Neural cell (in vitro differentiated cells): ENCODE data around the gene FBXW8. TPM values are rescaled to one million over a fixed set of nuclear protein-coding genes. Genes with fewer than 3 reads are reported as not detected.

Experiments
- H2AFZ ChIP-seq: fragments of 200-600, 300-800 bp; sonication (generic), shearing (Covaris generic); 2 replicates; pipeline ENCODE4 v1.6.0; 2014; ENCODE audit warnings: low read depth, mild to moderate bottlenecking, antibody characterized with exemption, low read length, moderate library complexity
- H3F3A ChIP-seq: fragments of 200-600 bp; shearing (Covaris generic); 2 replicates; pipeline ENCODE4 v1.6.1; 2016; ENCODE audit warnings: mild to moderate bottlenecking, moderate library complexity, mixed read lengths, antibody characterized with exemption, low read length; ENCODE audit not compliant: insufficient read depth, poor library complexity, severe bottlenecking
- H3K27ac ChIP-seq: fragments of 200-600, 300-800 bp; sonication (generic), shearing (Covaris generic); 2 replicates; pipeline ENCODE4 v1.5.1; 2014; ENCODE audit warnings: mild to moderate bottlenecking, low read length, moderate library complexity
- H3K27me3 ChIP-seq: fragments of 300-800, 200-600 bp; sonication (generic), shearing (Covaris generic); 2 replicates; pipeline ENCODE4 v1.6.0; 2014; ENCODE audit warnings: mild to moderate bottlenecking, low read depth, low read length, moderate library complexity; ENCODE audit not compliant: insufficient read depth
- H3K36me3 ChIP-seq: fragments of 300-800, 200-600 bp; sonication (generic), shearing (Covaris generic); 2 replicates; pipeline ENCODE4 v1.5.1; 2014; ENCODE audit warnings: mild to moderate bottlenecking, antibody characterized with exemption, low read length, moderate library complexity; ENCODE audit not compliant: insufficient read depth
- H3K4me2 ChIP-seq: fragments of 300-800, 200-600 bp; sonication (generic), shearing (Covaris generic); 2 replicates; pipeline ENCODE4 v1.6.0; 2014; ENCODE audit warnings: mild to moderate bottlenecking, low read length
- H3K4me3 ChIP-seq: fragments of 300-800, 200-600 bp; sonication (generic), shearing (Covaris generic); 2 replicates; pipeline ENCODE4 v1.5.1; 2014; ENCODE audit warnings: mild to moderate bottlenecking, low read length, moderate library complexity
- H3K79me2 ChIP-seq: fragments of 200-600 bp; shearing (Covaris generic); replicated peaks from 2 replicates; pipeline ENCODE4 v1.6.0; 2014; ENCODE audit warnings: mild to moderate bottlenecking, low read length, moderate library complexity; ENCODE audit not compliant: insufficient read depth
- H3K9ac ChIP-seq: fragments of 300-800, 200-600 bp; sonication (generic), shearing (Covaris generic); 2 replicates; pipeline ENCODE4 v1.6.1; 2016; ENCODE audit warnings: mild to moderate bottlenecking, low read length, mixed read lengths
- H3K9me2 ChIP-seq: fragments of 200-600 bp; shearing (Covaris generic); 2 replicates; pipeline ENCODE4 v1.6.1; 2016; ENCODE audit warnings: mild to moderate bottlenecking, low read length, mixed read lengths; ENCODE audit not compliant: insufficient read depth
- H3K9me3 ChIP-seq: fragments of 200-600, 300-800 bp; sonication (generic), shearing (Covaris generic); 2 replicates; pipeline ENCODE4 v1.6.1; 2016; ENCODE audit warnings: mild to moderate bottlenecking, mixed run types, low read length, moderate library complexity, mixed read lengths
- H4K20me1 ChIP-seq: fragments of 200-600 bp; shearing (Covaris generic); 2 replicates; pipeline ENCODE4 v1.6.1; 2016; ENCODE audit warnings: mild to moderate bottlenecking, mixed run types; ENCODE audit not compliant: insufficient read depth
- CTCF ChIP-seq: fragments of 450-650 bp; IDR thresholded peaks from 2 replicates; pipeline ENCODE4 v1.5.1; 2014; ENCODE audit warnings: antibody characterized with exemption, mild to moderate bottlenecking, moderate library complexity; ENCODE audit not compliant: poor library complexity, severe bottlenecking
- EP300 ChIP-seq: fragments of 450-650 bp; conservative IDR thresholded peaks from 2 replicates; pipeline ENCODE4 v1.6.1; 2014; ENCODE audit warnings: antibody characterized with exemption, mild to moderate bottlenecking, moderate library complexity; ENCODE audit not compliant: poor library complexity, severe bottlenecking
- EZH2 ChIP-seq: fragments of 200-600, 300-800 bp; shearing (Covaris generic), sonication (generic); IDR thresholded peaks from 2 replicates; pipeline ENCODE4 v1.6.1; 2014; ENCODE audit warnings: antibody characterized with exemption, low read length, borderline replicate concordance, mild to moderate bottlenecking; ENCODE audit not compliant: insufficient read depth, poor library complexity, severe bottlenecking
- MXI1 ChIP-seq: fragments of 450-650 bp; conservative IDR thresholded peaks from 2 replicates; pipeline ENCODE4 v1.6.1; 2014; ENCODE audit warnings: antibody characterized with exemption, mild to moderate bottlenecking; ENCODE audit not compliant: poor library complexity, severe bottlenecking
- POLR2AphosphoS5 ChIP-seq: IDR thresholded peaks from 2 replicates; pipeline ENCODE4 v1.6.1; 2012
- RAD21 ChIP-seq: fragments of 450-650 bp; conservative IDR thresholded peaks from 2 replicates; pipeline ENCODE4 v1.6.1; 2014; ENCODE audit warnings: antibody characterized with exemption, mild to moderate bottlenecking, moderate library complexity
- REST ChIP-seq: IDR thresholded peaks from 2 replicates; pipeline ENCODE4 v1.6.1; 2012; ENCODE audit warnings: borderline replicate concordance
- SMC3 ChIP-seq: fragments of 450-650 bp; conservative IDR thresholded peaks from 2 replicates; pipeline ENCODE4 v1.6.1; 2014; ENCODE audit warnings: antibody characterized with exemption, mild to moderate bottlenecking, moderate library complexity; ENCODE audit not compliant: poor library complexity
- TAF1 ChIP-seq: IDR thresholded peaks from 2 replicates; pipeline ENCODE4 v1.6.1; 2012; ENCODE audit warnings: low read depth
- polyA plus RNA-seq: library from polyadenylated mRNA; depleted of rRNA; stranded (reverse); fragments of >200 nt; gene quantifications from 2 replicates; pipeline ENCODE4 v1.2.3, GENCODE V29; 2014

FBXW8 gene
- polyA plus RNA-seq, 1 donor from 2014 or later, result 5.6 TPM

- no peaks in the 10 kb centered on the region for H4K20me1 ChIP-seq
- no peaks in the 10 kb centered on the region for H3K9me2 ChIP-seq
- no peak for TF ChIP-seq MXI1
- TF ChIP-seq POLR2AphosphoS5, result no peak
- no peaks in the 10 kb centered on the region for H3K36me3 ChIP-seq
- H3K4me3 ChIP-seq, result no peak overlapping the region
- H3K9me3 ChIP-seq, result no peaks in the 10 kb centered on the region
- no peaks in the 10 kb centered on the region for H3K79me2 ChIP-seq
- H3K27ac ChIP-seq, result no peak overlapping the region
- H2AFZ ChIP-seq, result no peak overlapping the region
- H3K9ac ChIP-seq, result no peak overlapping the region
- H3K27me3 ChIP-seq, result no peaks in the 10 kb centered on the region
- H3K4me2 ChIP-seq, result no peak overlapping the region
- H3F3A ChIP-seq, result no peaks in the 10 kb centered on the region
Measured at GRCh38 chr12:117044311-117044710, 133.6 kb downstream of the FBXW8 start.

GRCh38 chr12:117044790-117045159 is 134.0 kb downstream of the FBXW8 start:
- Histone ChIP-seq H3F3A (no peaks in the 10 kb centered on the region), H3K79me2 (no peaks in the 10 kb centered on the region), H3K9ac (no peak overlapping the region), H3K27ac (no peak overlapping the region), H3K9me3 (no peaks in the 10 kb centered on the region), H4K20me1 (no peaks in the 10 kb centered on the region), H2AFZ (no peak overlapping the region), H3K36me3 (no peaks in the 10 kb centered on the region), H3K27me3 (no peaks in the 10 kb centered on the region), H3K4me3 (no peak overlapping the region), H3K9me2 (no peaks in the 10 kb centered on the region), H3K4me2 (no peak overlapping the region)
- TF ChIP-seq CTCF (no peak), MXI1 (no peak), EZH2 (no peak)

GRCh38 chr12:117045160-117046010 is 134.6 kb downstream of the FBXW8 start:
- Histone ChIP-seq H3K4me2 (no peak overlapping the region), H3K9me3 (no peaks in the 10 kb centered on the region), H4K20me1 (no peaks in the 10 kb centered on the region), H3K9ac (no peak overlapping the region), H3K4me3 (no peak overlapping the region), H3F3A (no peaks in the 10 kb centered on the region), H3K27me3 (no peaks in the 10 kb centered on the region), H3K27ac (no peak overlapping the region), H3K36me3 (no peaks in the 10 kb centered on the region), H3K79me2 (no peaks in the 10 kb centered on the region), H3K9me2 (no peaks in the 10 kb centered on the region), H2AFZ (no peak overlapping the region)
- TF ChIP-seq EZH2 (no peak), EP300 (no peak)

- Histone ChIP-seq H3K27me3 (no peaks in the 10 kb centered on the region), H3K9ac (no peak overlapping the region), H3K4me3 (no peak overlapping the region), H3K9me3 (no peaks in the 10 kb centered on the region), H3K9me2 (no peaks in the 10 kb centered on the region), H3K4me2 (no peak overlapping the region), H3F3A (no peaks in the 10 kb centered on the region), H3K79me2 (no peaks in the 10 kb centered on the region), H4K20me1 (no peaks in the 10 kb centered on the region), H3K27ac (no peak overlapping the region), H3K36me3 (no peaks in the 10 kb centered on the region), H2AFZ (no peak overlapping the region)
- TF ChIP-seq TAF1 (no peak), EP300 (no peak), SMC3 (no peak), CTCF (no peak), POLR2AphosphoS5 (no peak), RAD21 (no peak), MXI1 (no peak), REST (no peak), EZH2 (no peak)
Measured at GRCh38 chr12:117046011-117046369, 135.2 kb downstream of the FBXW8 start.
